ENCODE results near the gene A4GALT.
"Not testable (repeated sequence)": the region's sequence is repeated elsewhere in the genome, so short reads cannot be mapped to it uniquely, and the experiment has no call there.

A4GALT gene

DNA sequence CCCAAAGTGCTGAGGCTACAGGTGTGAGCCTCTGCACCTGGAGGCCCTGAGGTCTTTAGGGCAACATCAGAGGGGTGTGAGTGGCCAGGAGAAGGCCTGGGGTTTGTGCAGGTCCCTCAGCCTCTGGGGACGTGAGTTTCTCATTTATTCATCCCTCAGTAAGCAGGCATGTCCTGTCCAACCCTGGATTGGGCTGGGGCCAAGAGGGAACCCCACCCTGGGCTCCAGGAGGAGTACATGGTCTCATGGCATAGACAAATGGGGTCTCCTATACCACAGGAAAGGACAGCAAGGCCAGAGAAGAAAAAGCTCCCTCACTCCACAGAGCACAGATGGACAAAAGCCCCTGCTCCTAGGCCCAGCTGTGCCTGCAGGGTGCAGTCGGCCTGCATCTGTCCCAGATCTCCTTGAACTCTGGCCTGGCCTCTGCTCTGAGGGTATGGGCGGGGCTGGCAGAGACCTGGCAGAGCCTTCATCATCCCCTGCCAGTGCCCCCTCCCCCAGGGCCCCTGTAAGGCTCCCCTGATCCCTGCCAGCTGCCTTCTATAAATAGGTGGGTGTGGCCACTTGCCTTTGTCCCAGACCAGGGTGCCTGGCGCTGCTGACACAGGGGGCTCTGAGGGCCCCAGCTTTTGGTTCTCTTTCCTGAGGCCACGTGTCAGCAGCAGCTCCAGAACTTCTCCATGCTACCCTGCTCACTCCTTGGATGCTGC lies 34.6 kb downstream of the A4GALT start:
- FAIRE-seq: no peak
- TF ChIP-seq POLR2AphosphoS5 (IDR thresholded peaks at IDR 0.05; ENCODE audit: low read depth, low read length) (no peak), POLR2A (IDR thresholded peaks at IDR 0.05; ENCODE audit: low read depth, low read length) (no peak), TAF1 (IDR thresholded peaks at IDR 0.05; ENCODE audit: borderline replicate concordance, low read depth, low read length) (no peak)
- no peak for DNase-seq (ENCODE audit: insufficient read length)

DNA sequence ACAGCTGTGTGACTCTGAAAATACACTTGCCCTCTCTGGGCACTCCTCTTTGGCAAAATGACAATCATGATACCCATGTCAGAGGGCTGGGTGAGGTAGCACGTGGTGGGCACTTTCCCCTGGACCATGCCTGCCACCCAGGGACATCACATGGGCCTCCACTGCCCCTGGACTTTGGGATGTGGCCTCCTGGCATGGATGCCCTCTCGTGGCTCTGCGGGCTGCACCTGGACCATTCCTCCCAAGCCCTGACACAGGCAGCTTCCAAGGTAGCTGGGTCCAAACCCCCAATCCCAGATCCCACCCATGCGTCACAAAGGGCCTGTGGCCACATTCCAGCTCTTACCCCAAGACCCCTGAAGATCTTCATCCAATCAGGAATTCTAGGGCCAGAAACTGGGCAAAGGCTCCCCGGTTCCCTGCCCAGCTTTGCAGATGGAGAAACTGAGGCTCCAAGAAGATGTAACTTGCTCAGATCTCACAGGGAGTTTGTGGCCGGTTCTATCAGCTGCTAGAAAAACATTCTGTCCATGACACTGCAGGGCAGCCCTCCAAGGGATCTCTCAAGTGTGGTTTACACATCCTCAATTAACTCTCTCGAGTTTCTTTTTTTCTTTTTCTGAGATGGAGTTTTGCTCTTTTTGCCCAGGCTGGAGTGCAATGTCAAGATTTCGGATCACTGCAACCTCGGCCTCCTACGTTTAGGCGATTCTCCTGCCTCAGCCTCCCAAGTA lies 36.0 kb downstream of the A4GALT start:
- no peak for FAIRE-seq
- DNase-seq (ENCODE audit: insufficient read length): no peak
- TF ChIP-seq POLR2AphosphoS5 (IDR thresholded peaks at IDR 0.05; ENCODE audit: low read depth, low read length): no peak
- TF ChIP-seq TAF1 (IDR thresholded peaks at IDR 0.05; ENCODE audit: borderline replicate concordance, low read depth, low read length): no peak
- no peak for TF ChIP-seq POLR2A (IDR thresholded peaks at IDR 0.05; ENCODE audit: low read depth, low read length)

DNA sequence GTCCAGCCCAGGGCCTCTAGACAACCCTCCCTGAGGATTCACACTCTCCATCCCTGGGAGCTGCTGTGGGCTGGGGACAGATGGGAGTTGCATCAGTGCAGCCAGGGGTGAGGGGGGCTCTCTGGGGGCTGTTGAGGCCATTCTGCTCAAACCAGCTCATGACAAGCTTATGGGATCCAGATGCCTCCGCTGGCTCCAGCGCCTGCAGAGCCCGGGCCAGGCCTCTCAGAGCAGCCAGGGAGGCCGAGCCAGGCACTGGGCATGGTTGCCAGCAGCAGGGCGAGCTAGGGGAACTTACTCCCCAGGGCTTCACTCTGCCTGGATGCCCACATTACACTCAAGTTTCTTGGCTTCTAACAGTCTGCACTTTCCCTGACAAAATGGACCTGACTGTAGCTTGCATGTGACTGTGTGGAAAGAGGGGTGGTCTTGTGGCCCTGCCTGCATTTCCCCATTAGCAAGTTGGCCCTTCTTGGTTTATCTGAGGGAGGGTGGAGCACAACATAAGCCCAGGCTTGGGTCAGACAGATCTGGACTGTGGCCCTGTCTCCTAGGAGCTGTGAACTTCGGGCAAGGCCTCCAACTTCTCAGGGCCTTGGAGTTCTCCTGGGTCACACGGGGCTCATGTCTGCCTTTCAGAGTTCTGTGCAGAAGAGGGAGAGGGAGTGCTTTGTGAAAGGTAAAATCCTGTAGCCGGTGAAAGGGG lies 36.9 kb downstream of the A4GALT start:
- no peak for FAIRE-seq
- TF ChIP-seq POLR2AphosphoS5 (IDR thresholded peaks at IDR 0.05; ENCODE audit: low read depth, low read length): no peak
- no peak for TF ChIP-seq POLR2A (IDR thresholded peaks at IDR 0.05; ENCODE audit: low read depth, low read length)
- no peak for TF ChIP-seq TAF1 (IDR thresholded peaks at IDR 0.05; ENCODE audit: borderline replicate concordance, low read depth, low read length)
- no peak for DNase-seq (ENCODE audit: insufficient read length)

DNA sequence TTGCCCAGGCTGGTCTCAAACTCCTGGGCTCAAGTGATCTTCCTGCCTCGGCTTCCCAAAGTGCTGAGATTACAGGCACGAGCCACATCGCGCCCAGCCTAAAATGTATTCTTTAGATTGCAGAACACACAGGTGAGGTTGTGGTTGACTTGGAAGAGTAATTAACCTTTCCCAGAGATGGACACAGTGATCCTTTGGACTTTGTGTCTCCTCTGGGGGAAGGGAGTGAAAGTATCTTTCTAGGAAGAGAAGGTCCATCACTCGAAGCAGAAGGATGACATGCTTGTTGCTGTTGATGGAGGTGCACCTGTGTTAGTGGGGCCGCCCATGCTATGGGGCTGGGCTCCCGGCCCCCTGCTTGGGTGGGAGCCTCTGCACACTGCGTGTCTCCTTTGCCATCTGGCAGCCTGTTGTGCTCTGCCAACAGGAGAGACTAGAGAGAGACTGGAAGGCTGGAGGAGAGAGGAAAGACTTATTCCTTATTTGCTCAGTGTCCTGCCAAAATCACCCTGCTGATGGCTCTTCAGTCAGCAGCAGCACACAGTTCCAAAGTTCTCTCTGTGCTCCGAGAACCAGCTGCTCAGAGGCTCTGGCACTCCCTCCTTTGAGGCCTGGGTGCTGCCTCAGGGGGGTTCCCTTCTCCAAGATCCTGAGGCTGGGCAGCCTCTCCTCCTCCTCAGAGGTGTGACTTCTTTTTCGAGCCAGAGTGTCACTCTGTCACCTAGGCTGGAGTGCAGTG lies 38.4 kb downstream of the A4GALT start:
- FAIRE-seq (no peak), DNase-seq (ENCODE audit: insufficient read length) (no peak)
- no peak for TF ChIP-seq POLR2AphosphoS5 (IDR thresholded peaks at IDR 0.05; ENCODE audit: low read depth, low read length)

DNA sequence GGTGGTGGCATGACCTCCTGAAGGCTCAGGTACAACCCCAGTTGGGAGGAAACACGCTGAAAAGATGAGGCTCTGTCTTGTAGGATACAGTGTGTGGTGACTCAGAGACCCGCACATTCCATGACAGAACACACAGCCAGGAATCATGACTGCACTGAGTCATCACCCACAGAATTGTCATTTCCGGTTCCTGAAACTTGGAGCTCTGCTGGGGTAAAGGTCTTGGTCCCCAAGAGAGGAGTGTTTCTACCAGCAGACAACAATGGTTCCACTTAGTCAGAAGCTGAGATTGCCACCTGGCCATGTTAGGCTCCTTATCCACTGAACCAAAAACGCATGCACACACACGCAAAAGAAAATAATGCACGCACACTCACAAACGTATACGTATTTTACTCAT lies 40.0 kb downstream of the A4GALT start:
- FAIRE-seq (no peak), DNase-seq (ENCODE audit: insufficient read length) (no peak)
- TF ChIP-seq POLR2AphosphoS5 (IDR thresholded peaks at IDR 0.05; ENCODE audit: low read depth, low read length): no peak
- no peak for TF ChIP-seq POLR2A (IDR thresholded peaks at IDR 0.05; ENCODE audit: low read depth, low read length)
- TF ChIP-seq TAF1 (IDR thresholded peaks at IDR 0.05; ENCODE audit: borderline replicate concordance, low read depth, low read length): no peak

DNA sequence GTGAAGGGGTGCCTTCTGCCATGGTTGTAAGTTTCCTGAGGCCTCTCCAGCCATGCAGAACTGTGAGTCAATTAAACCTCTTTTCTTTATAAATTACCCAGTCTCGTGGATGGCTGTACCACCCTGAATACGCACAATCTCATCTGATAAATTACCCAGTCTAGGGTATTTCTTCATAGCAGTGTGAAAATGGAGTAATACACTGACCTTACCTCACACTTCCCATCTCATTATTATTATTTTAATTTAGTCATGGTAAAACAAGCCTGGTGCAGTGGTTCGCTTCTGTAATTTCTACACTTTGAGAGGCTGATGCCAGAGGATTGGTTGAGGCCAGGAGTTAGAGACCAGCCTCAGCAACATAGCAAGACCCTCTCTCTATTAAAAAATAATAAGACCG lies 41.0 kb downstream of the A4GALT start:
- FAIRE-seq: no peak
- TF ChIP-seq POLR2AphosphoS5 (IDR thresholded peaks at IDR 0.05; ENCODE audit: low read depth, low read length): no peak
- no peak for TF ChIP-seq POLR2A (IDR thresholded peaks at IDR 0.05; ENCODE audit: low read depth, low read length)
- TF ChIP-seq TAF1 (IDR thresholded peaks at IDR 0.05; ENCODE audit: borderline replicate concordance, low read depth, low read length): no peak

DNA sequence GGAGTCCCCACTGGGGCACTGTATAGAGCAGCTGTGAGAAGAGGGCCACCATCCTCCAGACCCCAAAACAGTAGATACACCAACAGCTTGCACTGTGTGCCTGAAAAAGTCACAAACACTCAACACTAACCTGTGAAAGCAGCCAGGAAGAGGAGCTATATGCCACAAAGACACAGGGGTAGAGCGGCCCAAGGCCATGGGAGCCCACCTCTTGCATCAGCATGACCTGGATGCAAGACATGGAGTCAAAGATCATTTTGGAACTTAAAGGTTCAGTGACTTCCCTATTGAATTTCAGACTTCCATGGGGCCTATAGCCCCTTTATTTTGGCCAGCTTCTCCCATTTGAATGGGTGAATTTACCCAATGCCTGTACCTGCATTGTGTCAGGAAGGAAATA lies 41.8 kb downstream of the A4GALT start:
- no peak for FAIRE-seq
- TF ChIP-seq POLR2A (IDR thresholded peaks at IDR 0.05; ENCODE audit: low read depth, low read length) (no peak), POLR2AphosphoS5 (IDR thresholded peaks at IDR 0.05; ENCODE audit: low read depth, low read length) (no peak), TAF1 (IDR thresholded peaks at IDR 0.05; ENCODE audit: borderline replicate concordance, low read depth, low read length) (no peak)

More for the DNA sequence above, 41.0 kb downstream of the A4GALT start:
- no peak for DNase-seq (ENCODE audit: insufficient read length)

DNA sequence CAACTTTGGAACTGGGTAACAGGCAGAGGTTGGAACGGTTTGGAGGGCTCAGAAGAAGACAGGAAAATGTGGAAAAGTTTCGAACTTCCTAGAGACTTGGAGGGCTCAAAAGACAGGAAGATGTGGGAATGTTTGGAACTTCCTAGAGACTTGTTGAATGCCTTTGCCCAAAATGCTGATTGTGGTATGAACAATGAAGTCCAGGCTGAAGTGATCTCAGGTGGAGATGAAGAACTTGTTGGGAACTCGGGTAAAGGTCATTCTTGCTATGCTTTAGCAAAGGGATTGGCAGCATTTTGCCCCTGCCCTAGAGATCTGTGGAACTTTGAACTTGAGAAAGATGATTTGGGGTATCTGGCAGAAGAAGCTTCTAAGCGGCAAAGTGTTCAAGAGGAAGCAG lies 42.7 kb downstream of the A4GALT start:
- not testable (repeated sequence) for DNase-seq (ENCODE audit: insufficient read length); FAIRE-seq

More for the DNA sequence above, 41.8 kb downstream of the A4GALT start:
- no peak for DNase-seq (ENCODE audit: insufficient read length)

DNA sequence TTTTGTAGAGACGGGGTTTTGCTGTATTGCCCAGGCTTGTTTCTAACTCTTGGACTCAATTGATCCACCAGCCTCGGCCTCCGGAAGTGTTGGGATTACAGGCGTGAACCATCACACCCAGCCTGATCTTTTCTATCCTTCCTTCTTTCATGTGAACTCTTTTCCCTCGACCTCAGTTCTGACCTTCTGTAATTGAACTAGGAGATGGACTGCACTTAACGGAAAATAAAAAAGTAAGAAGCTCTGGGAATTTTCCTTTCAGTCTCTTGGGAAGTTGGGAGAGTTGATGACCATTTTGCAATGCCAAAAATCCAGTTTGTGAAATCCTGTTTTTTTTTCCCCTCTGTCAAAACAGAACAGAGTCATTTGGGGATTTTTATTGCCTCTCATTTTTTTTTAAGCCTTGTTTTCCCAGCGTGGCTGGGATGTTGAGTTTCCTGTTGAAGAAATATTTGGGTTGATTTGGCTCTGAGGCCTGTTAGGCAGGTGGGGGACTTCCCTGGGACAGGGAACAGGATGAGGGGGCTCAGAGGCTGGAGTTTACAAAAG lies 44.5 kb downstream of the A4GALT start:
- no peak for DNase-seq (ENCODE audit: insufficient read length)
- no peak for FAIRE-seq
- TF ChIP-seq POLR2AphosphoS5 (IDR thresholded peaks at IDR 0.05; ENCODE audit: low read depth, low read length) (no peak), POLR2A (IDR thresholded peaks at IDR 0.05; ENCODE audit: low read depth, low read length) (no peak), TAF1 (IDR thresholded peaks at IDR 0.05; ENCODE audit: borderline replicate concordance, low read depth, low read length) (no peak)

DNA sequence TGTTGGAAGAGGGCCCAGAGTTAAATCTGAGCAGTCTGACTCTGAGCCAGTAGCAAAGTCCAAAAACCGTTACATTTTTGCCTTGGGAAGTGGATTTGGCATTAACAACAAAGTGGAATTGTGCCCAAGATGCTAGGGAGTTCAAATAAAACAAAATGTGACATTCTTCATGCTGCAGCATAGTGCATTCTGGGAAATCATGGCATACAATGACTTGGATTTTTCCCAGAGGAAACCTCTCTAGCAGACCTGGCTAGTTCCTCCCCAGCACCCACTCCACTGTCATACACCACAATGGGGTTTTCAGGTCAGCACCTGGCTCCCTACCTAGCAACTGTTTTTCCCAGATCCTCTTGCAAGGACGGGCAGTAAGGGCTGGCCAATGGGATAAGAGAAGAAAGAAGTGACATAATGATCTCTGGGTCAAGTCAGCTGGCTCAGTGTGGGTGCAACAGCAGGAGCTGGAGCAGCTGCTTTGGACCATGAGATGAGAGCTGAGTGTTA lies 46.7 kb downstream of the A4GALT start:
- no peak for FAIRE-seq
- no peak for DNase-seq (ENCODE audit: insufficient read length)
- TF ChIP-seq POLR2AphosphoS5 (IDR thresholded peaks at IDR 0.05; ENCODE audit: low read depth, low read length): no peak
- no peak for TF ChIP-seq POLR2A (IDR thresholded peaks at IDR 0.05; ENCODE audit: low read depth, low read length)
- no peak for TF ChIP-seq TAF1 (IDR thresholded peaks at IDR 0.05; ENCODE audit: borderline replicate concordance, low read depth, low read length)

DNA sequence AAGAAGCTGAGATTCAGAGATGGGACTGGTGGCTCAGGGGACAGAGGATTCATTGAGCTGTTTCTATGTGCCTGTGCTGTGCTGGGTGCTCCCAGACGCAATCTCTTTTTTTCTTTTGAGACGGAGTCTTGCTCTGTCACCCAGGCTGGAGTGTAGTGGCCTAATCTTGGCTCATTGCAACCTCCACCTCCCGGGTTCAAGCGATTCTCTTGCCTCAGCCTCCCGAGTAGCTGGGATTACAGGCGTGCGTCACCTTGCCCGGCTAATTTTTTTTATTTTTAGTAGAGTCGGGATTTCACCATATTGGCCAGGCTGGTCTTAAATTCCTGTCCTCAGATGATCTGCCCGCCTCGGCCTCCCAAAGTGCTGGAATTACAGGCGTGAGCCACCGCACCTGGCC lies 47.6 kb downstream of the A4GALT start:
- not testable (repeated sequence) for DNase-seq (ENCODE audit: insufficient read length); FAIRE-seq

All from GM12892 (cell line).